Measurements from ENCODE around the gene MEGF11.

Gene MEGF11

GRCh38 chr15:65935391-65935790 lies 318.2 kb downstream of the MEGF11 start:
- WGBS (ENCODE audit: extremely low coverage, insufficient coverage, low lambda C conversion rate): no CpG with 5 or more reads among the region's 2 CpGs
- no peak overlapping the region for H2BK5ac ChIP-seq (ENCODE audit: low read length)
- no peak overlapping the region for H2AK5ac ChIP-seq (ENCODE audit: low read length)
- H3K36me3 ChIP-seq (ENCODE audit: control insufficient read depth, insufficient read depth, low read length): no peaks in the 10 kb centered on the region
- no peak overlapping the region for H3K4me2 ChIP-seq (ENCODE audit: low read length)
- no peaks in the 10 kb centered on the region for H3K27me3 ChIP-seq (ENCODE audit: insufficient read depth, low read length, poor library complexity)
- H4K8ac ChIP-seq (ENCODE audit: low read depth, low read length): no peak overlapping the region
- H3K23ac ChIP-seq (ENCODE audit: low read length): no peak overlapping the region
- no peak overlapping the region for H3K4ac ChIP-seq (ENCODE audit: low read depth, low read length)
- DNase-seq: no peak
- no peak overlapping the region for H2BK120ac ChIP-seq (ENCODE audit: low read depth, low read length)
- H4K5ac ChIP-seq (ENCODE audit: low read length): no peak overlapping the region
- no peak overlapping the region for H3K4me3 ChIP-seq (ENCODE audit: low read length)
- no peak overlapping the region for H2BK15ac ChIP-seq (replicated peaks; ENCODE audit: low read depth)
- H3K27ac ChIP-seq (ENCODE audit: low read depth, low read length): no peak overlapping the region
- no peaks in the 10 kb centered on the region for H3K79me1 ChIP-seq (ENCODE audit: low read length)
- no peak overlapping the region for H3K56ac ChIP-seq (ENCODE audit: low read length)
- no peaks in the 10 kb centered on the region for H3K4me1 ChIP-seq (ENCODE audit: control insufficient read depth, low read depth, low read length)
- H3K18ac ChIP-seq (ENCODE audit: low read length): no peak overlapping the region
- no peak overlapping the region for H3K9ac ChIP-seq (ENCODE audit: low read length)
- H3K79me2 ChIP-seq (ENCODE audit: control insufficient read depth, insufficient read depth, low read length): no peaks in the 10 kb centered on the region

GRCh38 chr15:65931221-65931620 lies 322.3 kb downstream of the MEGF11 start:
- Histone ChIP-seq H3K18ac (ENCODE audit: low read length) (no peak overlapping the region), H4K5ac (ENCODE audit: low read length) (no peak overlapping the region), H3K79me1 (ENCODE audit: low read length) (no peaks in the 10 kb centered on the region), H2BK5ac (ENCODE audit: low read length) (no peak overlapping the region), H3K4ac (ENCODE audit: low read depth, low read length) (no peak overlapping the region), H4K8ac (ENCODE audit: low read depth, low read length) (no peak overlapping the region), H3K79me2 (ENCODE audit: control insufficient read depth, insufficient read depth, low read length) (no peaks in the 10 kb centered on the region), H3K27ac (ENCODE audit: low read depth, low read length) (no peak overlapping the region), H3K4me2 (ENCODE audit: low read length) (no peak overlapping the region), H3K4me3 (ENCODE audit: low read length) (no peak overlapping the region), H3K9ac (ENCODE audit: low read length) (no peak overlapping the region), H2BK15ac (replicated peaks; ENCODE audit: low read depth) (no peak overlapping the region), H3K27me3 (ENCODE audit: insufficient read depth, low read length, poor library complexity) (no peaks in the 10 kb centered on the region), H2AK5ac (ENCODE audit: low read length) (no peak overlapping the region), H3K23ac (ENCODE audit: low read length) (no peak overlapping the region), H3K4me1 (ENCODE audit: control insufficient read depth, low read depth, low read length) (no peaks in the 10 kb centered on the region), H3K36me3 (ENCODE audit: control insufficient read depth, insufficient read depth, low read length) (no peaks in the 10 kb centered on the region), H2BK120ac (ENCODE audit: low read depth, low read length) (no peak overlapping the region), H3K56ac (ENCODE audit: low read length) (no peak overlapping the region)
- no CpG with 5 or more reads among the region's 4 CpGs for WGBS (ENCODE audit: extremely low coverage, insufficient coverage, low lambda C conversion rate)
- DNase-seq: no peak

GRCh38 chr15:65930134-65930533 lies 323.4 kb downstream of the MEGF11 start:
- H3K23ac ChIP-seq (ENCODE audit: low read length): peak overlapping the region; percentile 66
- no peak overlapping the region for H3K56ac ChIP-seq (ENCODE audit: low read length)
- no peak overlapping the region for H3K9ac ChIP-seq (ENCODE audit: low read length)
- DNase-seq: no peak
- H3K27me3 ChIP-seq (ENCODE audit: insufficient read depth, low read length, poor library complexity): no peaks in the 10 kb centered on the region
- H3K79me1 ChIP-seq (ENCODE audit: low read length): no peaks in the 10 kb centered on the region
- H3K18ac ChIP-seq (ENCODE audit: low read length): no peak overlapping the region
- no peak overlapping the region for H3K27ac ChIP-seq (ENCODE audit: low read depth, low read length)
- no peaks in the 10 kb centered on the region for H3K4me1 ChIP-seq (ENCODE audit: control insufficient read depth, low read depth, low read length)
- H4K5ac ChIP-seq (ENCODE audit: low read length): no peak overlapping the region
- no peak overlapping the region for H2BK120ac ChIP-seq (ENCODE audit: low read depth, low read length)
- H3K79me2 ChIP-seq (ENCODE audit: control insufficient read depth, insufficient read depth, low read length): no peaks in the 10 kb centered on the region
- no peak overlapping the region for H4K8ac ChIP-seq (ENCODE audit: low read depth, low read length)
- no peak overlapping the region for H3K4me2 ChIP-seq (ENCODE audit: low read length)
- no peak overlapping the region for H3K4me3 ChIP-seq (ENCODE audit: low read length)
- WGBS (ENCODE audit: extremely low coverage, insufficient coverage, low lambda C conversion rate): no CpG with 5 or more reads among the region's 6 CpGs
- no peaks in the 10 kb centered on the region for H3K36me3 ChIP-seq (ENCODE audit: control insufficient read depth, insufficient read depth, low read length)
- no peak overlapping the region for H2AK5ac ChIP-seq (ENCODE audit: low read length)
- H3K4ac ChIP-seq (ENCODE audit: low read depth, low read length): no peak overlapping the region
- no peak overlapping the region for H2BK15ac ChIP-seq (replicated peaks; ENCODE audit: low read depth)
- no peak overlapping the region for H2BK5ac ChIP-seq (ENCODE audit: low read length)

- Histone ChIP-seq H3K4me1 (ENCODE audit: control insufficient read depth, low read depth, low read length) (no peaks in the 10 kb centered on the region), H3K79me1 (ENCODE audit: low read length) (no peaks in the 10 kb centered on the region), H3K4me3 (ENCODE audit: low read length) (no peak overlapping the region), H2BK120ac (ENCODE audit: low read depth, low read length) (no peak overlapping the region), H2BK15ac (replicated peaks; ENCODE audit: low read depth) (no peak overlapping the region), H3K23ac (ENCODE audit: low read length) (no peak overlapping the region), H3K27me3 (ENCODE audit: insufficient read depth, low read length, poor library complexity) (no peaks in the 10 kb centered on the region), H2AK5ac (ENCODE audit: low read length) (no peak overlapping the region), H4K5ac (ENCODE audit: low read length) (no peak overlapping the region), H3K4me2 (ENCODE audit: low read length) (no peak overlapping the region), H2BK5ac (ENCODE audit: low read length) (no peak overlapping the region), H4K8ac (ENCODE audit: low read depth, low read length) (no peak overlapping the region), H3K4ac (ENCODE audit: low read depth, low read length) (no peak overlapping the region), H3K9ac (ENCODE audit: low read length) (no peak overlapping the region), H3K36me3 (ENCODE audit: control insufficient read depth, insufficient read depth, low read length) (no peaks in the 10 kb centered on the region), H3K27ac (ENCODE audit: low read depth, low read length) (no peak overlapping the region), H3K18ac (ENCODE audit: low read length) (no peak overlapping the region), H3K79me2 (ENCODE audit: control insufficient read depth, insufficient read depth, low read length) (no peaks in the 10 kb centered on the region), H3K56ac (ENCODE audit: low read length) (no peak overlapping the region)
- WGBS (ENCODE audit: extremely low coverage, insufficient coverage, low lambda C conversion rate): no CpG with 5 or more reads among the region's 7 CpGs
- no peak for DNase-seq
Observed at GRCh38 chr15:65929573-65929972, 324.0 kb downstream of the MEGF11 start.

- DNase-seq: peak; percentile 62
- H3K23ac ChIP-seq (ENCODE audit: low read length): no peak overlapping the region
- H4K8ac ChIP-seq (ENCODE audit: low read depth, low read length): no peak overlapping the region
- H3K27me3 ChIP-seq (ENCODE audit: insufficient read depth, low read length, poor library complexity): no peaks in the 10 kb centered on the region
- H4K5ac ChIP-seq (ENCODE audit: low read length): no peak overlapping the region
- no peak overlapping the region for H3K27ac ChIP-seq (ENCODE audit: low read depth, low read length)
- H2BK15ac ChIP-seq (replicated peaks; ENCODE audit: low read depth): no peak overlapping the region
- H3K4me2 ChIP-seq (ENCODE audit: low read length): no peak overlapping the region
- no peak overlapping the region for H2BK5ac ChIP-seq (ENCODE audit: low read length)
- H3K18ac ChIP-seq (ENCODE audit: low read length): no peak overlapping the region
- H3K4ac ChIP-seq (ENCODE audit: low read depth, low read length): no peak overlapping the region
- H3K36me3 ChIP-seq (ENCODE audit: control insufficient read depth, insufficient read depth, low read length): no peaks in the 10 kb centered on the region
- no peaks in the 10 kb centered on the region for H3K79me2 ChIP-seq (ENCODE audit: control insufficient read depth, insufficient read depth, low read length)
- H3K4me3 ChIP-seq (ENCODE audit: low read length): no peak overlapping the region
- H3K79me1 ChIP-seq (ENCODE audit: low read length): no peaks in the 10 kb centered on the region
- no peak overlapping the region for H3K9ac ChIP-seq (ENCODE audit: low read length)
- no peaks in the 10 kb centered on the region for H3K4me1 ChIP-seq (ENCODE audit: control insufficient read depth, low read depth, low read length)
- H2AK5ac ChIP-seq (ENCODE audit: low read length): no peak overlapping the region
- H3K56ac ChIP-seq (ENCODE audit: low read length): no peak overlapping the region
- WGBS (ENCODE audit: extremely low coverage, insufficient coverage, low lambda C conversion rate): no CpG with 5 or more reads among the region's 2 CpGs
- H2BK120ac ChIP-seq (ENCODE audit: low read depth, low read length): no peak overlapping the region
Observed at GRCh38 chr15:65927545-65927944, 326.0 kb downstream of the MEGF11 start.

GRCh38 chr15:65926899-65927298 lies 326.7 kb downstream of the MEGF11 start:
- Histone ChIP-seq H2BK5ac (ENCODE audit: low read length) (no peak overlapping the region), H3K79me1 (ENCODE audit: low read length) (no peaks in the 10 kb centered on the region), H3K79me2 (ENCODE audit: control insufficient read depth, insufficient read depth, low read length) (no peaks in the 10 kb centered on the region), H3K27ac (ENCODE audit: low read depth, low read length) (no peak overlapping the region), H3K56ac (ENCODE audit: low read length) (no peak overlapping the region), H2AK5ac (ENCODE audit: low read length) (no peak overlapping the region), H3K4me2 (ENCODE audit: low read length) (no peak overlapping the region), H3K9ac (ENCODE audit: low read length) (no peak overlapping the region), H4K5ac (ENCODE audit: low read length) (no peak overlapping the region), H3K4ac (ENCODE audit: low read depth, low read length) (no peak overlapping the region), H2BK120ac (ENCODE audit: low read depth, low read length) (no peak overlapping the region), H3K18ac (ENCODE audit: low read length) (no peak overlapping the region), H3K36me3 (ENCODE audit: control insufficient read depth, insufficient read depth, low read length) (no peaks in the 10 kb centered on the region), H3K4me3 (ENCODE audit: low read length) (no peak overlapping the region), H2BK15ac (replicated peaks; ENCODE audit: low read depth) (no peak overlapping the region), H3K4me1 (ENCODE audit: control insufficient read depth, low read depth, low read length) (no peaks in the 10 kb centered on the region), H4K8ac (ENCODE audit: low read depth, low read length) (no peak overlapping the region), H3K27me3 (ENCODE audit: insufficient read depth, low read length, poor library complexity) (no peaks in the 10 kb centered on the region), H3K23ac (ENCODE audit: low read length) (no peak overlapping the region)
- DNase-seq: no peak
- no CpG with 5 or more reads among the region's 1 CpG for WGBS (ENCODE audit: extremely low coverage, insufficient coverage, low lambda C conversion rate)
